SK-N-SH (cell line): ENCODE measurements around the gene COL25A1. TPM values are rescaled to one million over a fixed set of nuclear protein-coding genes. Genes with fewer than 3 reads are reported as not detected.

Experiments
- CTCF ChIA-PET: fragments of 300-600, 350-600 bp; formaldehyde crosslinking; extraction: SDS; loops from one replicate; lab custom pipeline; 2021; lab: Yijun Ruan, JAX
- POLR2A ChIA-PET: fragments of 350-600 bp; sonication (Branson Sonifier 250); formaldehyde crosslinking; extraction: SDS; loops from one replicate; lab custom pipeline; 2020; ENCODE audit warnings: antibody characterized with exemption, inconsistent platforms; lab: Yijun Ruan, JAX
- DNase-seq: peaks from one replicate; pipeline ENCODE4 v3.0.0; 2012
- H2AFZ ChIP-seq: fragments of 200-600 bp; sonication (generic); 2 replicates; pipeline ENCODE4 v1.8.1; 2016; ENCODE audit warnings: antibody characterized with exemption, mild to moderate bottlenecking, low read depth
- H3F3A ChIP-seq: fragments of 200-600 bp; sonication (generic); replicated peaks from 2 replicates; pipeline ENCODE3; 2016; ENCODE audit warnings: antibody characterized with exemption, mild to moderate bottlenecking; ENCODE audit not compliant: insufficient read depth
- H3K27ac ChIP-seq, 2 experiments: fragments of 200-500 bp in 1 of 2; fragments of 200-600 bp in 1 of 2; sonication (Bioruptor generic) in 1 of 2; sonication (generic), shearing (Covaris generic) in 1 of 2; 2 replicates each; pipeline versions ENCODE4 v1.5.1 to v1.6.1; 2014 to 2016; ENCODE audit warnings: low read depth in 2 of 2, inconsistent platforms in 1 of 2, low read length in 1 of 2, mild to moderate bottlenecking in 1 of 2, mixed read lengths in 1 of 2
- H3K27me3 ChIP-seq: fragments of 200-600 bp; sonication (generic), shearing (Covaris generic); 2 replicates; pipeline ENCODE4 v1.6.1; 2016; ENCODE audit warnings: mixed run types; ENCODE audit not compliant: insufficient read depth
- H3K36me3 ChIP-seq, 2 experiments: fragments of 200-500 bp in 1 of 2; fragments of 200-600 bp in 1 of 2; sonication (Bioruptor generic) in 1 of 2; sonication (generic) in 1 of 2; replicated peaks in 1 of 2; 2 replicates each; pipeline versions ENCODE3 to v1.5.1; 2014 to 2016; ENCODE audit warnings: low read length in 1 of 2, mild to moderate bottlenecking in 1 of 2; ENCODE audit not compliant: insufficient read depth in 2 of 2, control insufficient read depth in 1 of 2
- H3K4me1 ChIP-seq, 2 experiments: fragments of 200-500 bp in 1 of 2; fragments of 200-600 bp in 1 of 2; sonication (Bioruptor generic) in 1 of 2; sonication (generic), shearing (Covaris generic) in 1 of 2; 2 replicates each; pipeline versions ENCODE4 v1.5.1 to v1.6.1; 2014 to 2016; ENCODE audit warnings: low read depth in 1 of 2, low read length in 1 of 2, mixed run types in 1 of 2; ENCODE audit not compliant: insufficient read depth in 2 of 2, control insufficient read depth in 1 of 2
- H3K4me2 ChIP-seq: fragments of 200-600 bp; sonication (generic), shearing (Covaris generic); 2 replicates; pipeline ENCODE4 v1.6.1; 2017; ENCODE audit warnings: mixed run types
- H3K4me3 ChIP-seq, 2 experiments: fragments of 200-500 bp in 1 of 2; fragments of 200-600 bp in 1 of 2; sonication (Bioruptor generic) in 1 of 2; sonication (generic), shearing (Covaris generic) in 1 of 2; 2 replicates each; pipeline versions ENCODE4 v1.5.1 to v1.8.1; 2014 to 2016; ENCODE audit warnings: low read depth in 2 of 2, inconsistent platforms in 1 of 2, low read length in 1 of 2, mild to moderate bottlenecking in 1 of 2, mixed read lengths in 1 of 2, moderate library complexity in 1 of 2
- H3K79me2 ChIP-seq: fragments of 200-600 bp; sonication (generic); 2 replicates; pipeline ENCODE4 v1.8.1; 2017; ENCODE audit warnings: mild to moderate bottlenecking; ENCODE audit not compliant: insufficient read depth
- H3K9ac ChIP-seq: fragments of 200-600 bp; sonication (generic); 2 replicates; pipeline ENCODE4 v1.6.1; 2017; ENCODE audit warnings: mixed run types
- H3K9me2 ChIP-seq: fragments of 200-600 bp; sonication (generic); 2 replicates; pipeline ENCODE4 v1.6.1; 2017; ENCODE audit warnings: mixed run types
- H3K9me3 ChIP-seq: fragments of 200-600 bp; sonication (generic); 2 replicates; pipeline ENCODE4 v1.6.1; 2017; ENCODE audit warnings: mixed run types, mild to moderate bottlenecking, moderate library complexity
- H4K20me1 ChIP-seq: fragments of 200-600 bp; sonication (generic); 2 replicates; pipeline ENCODE4 v1.6.1; 2017; ENCODE audit warnings: mild to moderate bottlenecking, mixed run types; ENCODE audit not compliant: insufficient read depth
- ELF1 ChIP-seq: IDR thresholded peaks from 2 replicates; pipeline ENCODE4 v1.4.0; 2012
- EP300 ChIP-seq, 2 experiments: IDR thresholded peaks; 2 replicates each; pipeline versions ENCODE4 v1.4.0 to v1.6.1; 2012; ENCODE audit warnings: borderline replicate concordance in 1 of 2, low read depth in 1 of 2, low read length in 1 of 2
- EZH2phosphoT487 ChIP-seq: fragments of 200-600 bp; sonication (generic); IDR thresholded peaks from 2 replicates; pipeline ENCODE4 v1.6.1; 2017; ENCODE audit warnings: low read depth, mixed run types, mild to moderate bottlenecking, antibody characterized with exemption, moderate library complexity, borderline replicate concordance
- GATA2 ChIP-seq: sonication (generic); formaldehyde crosslinking; IDR thresholded peaks from 2 replicates; pipeline ENCODE4 v1.5.0; 2020; ENCODE audit warnings: mild to moderate bottlenecking, missing genetic modification reagents
- JUND ChIP-seq: IDR thresholded peaks from 2 replicates; pipeline ENCODE4 v1.4.0; 2012
- MEF2A ChIP-seq: IDR thresholded peaks from 2 replicates; pipeline ENCODE4 v1.4.0; 2012; ENCODE audit warnings: low read depth, borderline replicate concordance
- MXI1 ChIP-seq: IDR thresholded peaks from 2 replicates; pipeline ENCODE4 v1.6.1; 2012; ENCODE audit warnings: mild to moderate bottlenecking, low read depth, low read length, improper control_type of control experiment
- NRF1 ChIP-seq: IDR thresholded peaks from 2 replicates; pipeline ENCODE4 v1.6.1; 2012; ENCODE audit warnings: low read depth, mild to moderate bottlenecking, low read length
- POLR2AphosphoS5 ChIP-seq: IDR thresholded peaks from 2 replicates; pipeline ENCODE4 v1.6.1; 2012; ENCODE audit warnings: low read depth, low read length
- RFX5 ChIP-seq: IDR thresholded peaks from 2 replicates; pipeline ENCODE4 v1.6.1; 2012; ENCODE audit warnings: mild to moderate bottlenecking, improper control_type of control experiment, low read length
- USF1 ChIP-seq: IDR thresholded peaks from 2 replicates; pipeline ENCODE4 v1.4.0; 2012; ENCODE audit warnings: low read depth, borderline replicate concordance
- WGBS: methylation state at CpG from one replicate; pipeline ENCODE4 v1.1.6; 2017; ENCODE audit warnings: low lambda C conversion rate; 5-methylcytosine and 5-hydroxymethylcytosine counted together
- polyA plus RNA-seq, 3 experiments: library from polyadenylated mRNA; depleted of rRNA; stranded (reverse); fragments of >200 nt; gene quantifications; 2 replicates each; pipeline ENCODE4 v1.2.3, GENCODE V29; 2012
- TF ChIP-seq, protein P1 (sequence below): fragments of 200-600 bp; sonication (generic); IDR thresholded peaks from 2 replicates; pipeline ENCODE4 v1.6.1; 2017; ENCODE audit warnings: antibody characterized with exemption, mild to moderate bottlenecking, moderate library complexity
- TF ChIP-seq, protein P2 (sequence below): IDR thresholded peaks from 2 replicates; pipeline ENCODE4; 2012

COL25A1 gene
- polyA plus RNA-seq, 1 of the 3 experiments (the other 2 are of a cell fraction) = not detected

GRCh38 chr4:108950158-108950915 lies 352.1 kb downstream of the COL25A1 start:
- H3K27me3 ChIP-seq = no peaks in the 10 kb centered on the region
- H3K79me2 ChIP-seq = no peaks in the 10 kb centered on the region
- H3K9ac ChIP-seq = no peak overlapping the region
- H3F3A ChIP-seq = no peaks in the 10 kb centered on the region
- no peaks in the 10 kb centered on the region for H4K20me1 ChIP-seq
- H3K4me3 ChIP-seq = no peak overlapping the region
- no peaks in the 10 kb centered on the region for H3K36me3 ChIP-seq
- no peaks in the 10 kb centered on the region for H3K9me3 ChIP-seq
- H3K27ac ChIP-seq = no peak overlapping the region
- no peaks in the 10 kb centered on the region for H3K4me1 ChIP-seq
- ChIA-PET CTCF (no interaction called here), POLR2A (no interaction called here)
- no peaks in the 10 kb centered on the region for H3K9me2 ChIP-seq
- WGBS = 17% methylated on average over 5 of the region's 6 CpGs
- H2AFZ ChIP-seq = no peak overlapping the region
- no peak for DNase-seq
- no peak overlapping the region for H3K4me2 ChIP-seq
- TF ChIP-seq EP300 (IDR thresholded peaks at IDR 0.05; ENCODE audit: borderline replicate concordance in 1 of 2, low read depth in 1 of 2, low read length in 1 of 2) = no peak
- TF ChIP-seq MEF2A = no peak
- TF ChIP-seq, all 33 proteins: peak for 0

GRCh38 chr4:108947526-108947925 lies 354.9 kb downstream of the COL25A1 start:
- H3K9me2 ChIP-seq = no peaks in the 10 kb centered on the region
- H3K27ac ChIP-seq = no peak overlapping the region
- ChIA-PET POLR2A (no interaction called here), CTCF (no interaction called here)
- H3K79me2 ChIP-seq = no peaks in the 10 kb centered on the region
- H3K27me3 ChIP-seq = no peaks in the 10 kb centered on the region
- H3F3A ChIP-seq = no peaks in the 10 kb centered on the region
- H3K4me1 ChIP-seq = no peaks in the 10 kb centered on the region
- no peaks in the 10 kb centered on the region for H3K9me3 ChIP-seq
- H3K4me3 ChIP-seq = no peak overlapping the region
- no peak overlapping the region for H3K9ac ChIP-seq
- H3K36me3 ChIP-seq = no peaks in the 10 kb centered on the region
- H3K4me2 ChIP-seq = no peak overlapping the region
- DNase-seq = no peak
- H2AFZ ChIP-seq = no peak overlapping the region
- H4K20me1 ChIP-seq = no peaks in the 10 kb centered on the region
- TF ChIP-seq MXI1 (no peak), GATA2 (CRISPR knock-in tag) (no peak), ELF1 (no peak), USF1 (no peak)
- TF ChIP-seq, protein P1, sequence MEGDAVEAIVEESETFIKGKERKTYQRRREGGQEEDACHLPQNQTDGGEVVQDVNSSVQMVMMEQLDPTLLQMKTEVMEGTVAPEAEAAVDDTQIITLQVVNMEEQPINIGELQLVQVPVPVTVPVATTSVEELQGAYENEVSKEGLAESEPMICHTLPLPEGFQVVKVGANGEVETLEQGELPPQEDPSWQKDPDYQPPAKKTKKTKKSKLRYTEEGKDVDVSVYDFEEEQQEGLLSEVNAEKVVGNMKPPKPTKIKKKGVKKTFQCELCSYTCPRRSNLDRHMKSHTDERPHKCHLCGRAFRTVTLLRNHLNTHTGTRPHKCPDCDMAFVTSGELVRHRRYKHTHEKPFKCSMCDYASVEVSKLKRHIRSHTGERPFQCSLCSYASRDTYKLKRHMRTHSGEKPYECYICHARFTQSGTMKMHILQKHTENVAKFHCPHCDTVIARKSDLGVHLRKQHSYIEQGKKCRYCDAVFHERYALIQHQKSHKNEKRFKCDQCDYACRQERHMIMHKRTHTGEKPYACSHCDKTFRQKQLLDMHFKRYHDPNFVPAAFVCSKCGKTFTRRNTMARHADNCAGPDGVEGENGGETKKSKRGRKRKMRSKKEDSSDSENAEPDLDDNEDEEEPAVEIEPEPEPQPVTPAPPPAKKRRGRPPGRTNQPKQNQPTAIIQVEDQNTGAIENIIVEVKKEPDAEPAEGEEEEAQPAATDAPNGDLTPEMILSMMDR = no peak
- TF ChIP-seq, all 33 proteins: peak for 0

DNA sequence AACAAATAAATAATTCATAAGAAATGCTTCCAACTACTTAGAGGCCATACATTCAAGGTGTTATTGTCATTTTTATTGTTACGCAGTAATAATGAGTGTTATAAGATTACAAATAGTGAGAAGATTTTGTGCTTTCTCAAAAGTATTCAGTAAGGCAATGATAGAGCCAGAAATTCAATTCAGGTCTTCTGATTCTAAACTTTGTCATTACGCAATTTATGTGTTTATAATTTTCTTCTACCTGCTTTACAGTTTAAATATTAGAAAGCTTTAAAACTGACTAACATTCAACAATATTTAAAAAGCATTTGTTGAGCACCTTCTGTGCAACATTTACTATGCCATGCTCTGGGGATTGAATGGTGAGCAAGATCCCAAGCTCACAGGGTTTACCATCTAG lies 356.2 kb downstream of the COL25A1 start:
- WGBS = 56% methylated on average over 2 of the region's 2 CpGs
- CTCF ChIA-PET = no interaction called here
- TF ChIP-seq JUND = no peak
- no peak for TF ChIP-seq NRF1
- no peak for TF ChIP-seq EP300 (IDR thresholded peaks at IDR 0.05; ENCODE audit: borderline replicate concordance in 1 of 2, low read depth in 1 of 2, low read length in 1 of 2)
- TF ChIP-seq, protein P2, sequence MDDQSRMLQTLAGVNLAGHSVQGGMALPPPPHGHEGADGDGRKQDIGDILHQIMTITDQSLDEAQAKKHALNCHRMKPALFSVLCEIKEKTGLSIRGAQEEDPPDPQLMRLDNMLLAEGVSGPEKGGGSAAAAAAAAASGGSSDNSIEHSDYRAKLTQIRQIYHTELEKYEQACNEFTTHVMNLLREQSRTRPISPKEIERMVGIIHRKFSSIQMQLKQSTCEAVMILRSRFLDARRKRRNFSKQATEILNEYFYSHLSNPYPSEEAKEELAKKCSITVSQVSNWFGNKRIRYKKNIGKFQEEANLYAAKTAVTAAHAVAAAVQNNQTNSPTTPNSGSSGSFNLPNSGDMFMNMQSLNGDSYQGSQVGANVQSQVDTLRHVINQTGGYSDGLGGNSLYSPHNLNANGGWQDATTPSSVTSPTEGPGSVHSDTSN = no peak
- TF ChIP-seq POLR2AphosphoS5 = no peak
- no peak for TF ChIP-seq EZH2phosphoT487
- TF ChIP-seq, protein P1 = no peak
- TF ChIP-seq RFX5 = no peak

More for the DNA sequence above, 356.2 kb downstream of the COL25A1 start:
- Histone ChIP-seq H3F3A (no peaks in the 10 kb centered on the region), H3K27ac (no peak overlapping the region), H3K27me3 (no peaks in the 10 kb centered on the region; the same call in 1 of the 2 replicates), H3K79me2 (no peaks in the 10 kb centered on the region), H3K4me1 (no peaks in the 10 kb centered on the region), H2AFZ (no peak overlapping the region), H3K4me3 (no peak overlapping the region), H3K9me3 (no peaks in the 10 kb centered on the region), H3K9me2 (no peaks in the 10 kb centered on the region), H4K20me1 (no peaks in the 10 kb centered on the region), H3K9ac (no peak overlapping the region), H3K4me2 (no peak overlapping the region), H3K36me3 (no peaks in the 10 kb centered on the region)
- POLR2A ChIA-PET = no interaction called here
- DNase-seq = no peak
